Measurements from ENCODE around the gene NHERF2.

Gene NHERF2
- 0.97 to 2.3 reads per million in 2 donors for total RNA-seq

GRCh38 chr16:2026461-2027023, at the start of gene NHERF2:
Gene NHERF2, plus strand, starts transcription at chr16:2026902. Its CDS starts 104 bp downstream, at chr16:2027006.
- DNase-seq, result peak; percentile 38

DNA sequence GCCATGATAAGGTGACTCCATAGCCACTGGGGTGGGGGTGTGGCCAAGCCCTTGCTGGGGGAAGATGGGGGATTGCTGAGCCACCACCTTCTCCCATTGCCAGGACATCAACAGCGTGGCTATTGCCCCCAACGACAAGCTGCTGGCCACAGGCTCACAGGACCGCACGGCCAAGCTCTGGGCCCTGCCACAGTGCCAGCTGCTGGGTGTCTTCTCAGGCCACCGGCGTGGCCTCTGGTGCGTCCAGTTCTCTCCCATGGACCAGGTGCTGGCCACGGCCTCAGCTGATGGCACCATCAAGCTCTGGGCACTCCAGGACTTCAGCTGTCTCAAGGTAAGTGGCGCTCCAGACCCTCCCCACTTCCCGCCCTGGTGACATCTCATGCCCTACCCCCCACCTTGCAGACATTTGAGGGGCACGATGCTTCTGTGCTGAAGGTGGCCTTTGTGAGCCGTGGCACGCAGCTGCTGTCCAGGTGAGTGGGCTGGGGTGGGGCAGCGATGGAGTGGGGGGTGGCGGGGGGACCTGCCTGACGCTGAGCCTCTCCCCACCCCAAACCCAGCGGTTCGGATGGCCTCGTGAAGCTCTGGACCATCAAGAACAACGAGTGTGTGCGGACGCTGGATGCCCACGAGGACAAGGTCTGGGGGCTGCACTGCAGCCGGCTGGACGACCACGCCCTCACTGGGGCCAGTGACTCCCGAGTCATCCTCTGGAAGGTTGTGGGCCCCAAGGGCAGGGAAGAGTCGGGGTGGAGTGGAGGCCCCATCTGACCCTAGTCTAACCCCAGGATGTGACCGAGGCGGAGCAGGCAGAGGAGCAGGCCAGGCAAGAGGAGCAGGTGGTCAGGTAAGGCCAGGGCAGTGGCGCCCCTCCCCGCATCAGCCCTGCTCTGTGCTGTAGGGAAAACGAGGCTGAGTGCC, 49.5 kb upstream of the NHERF2 start:
- no peak for DNase-seq

GRCh38 chr16:1977875-1978268, 48.8 kb upstream of the NHERF2 start:
- no peak for DNase-seq

- no peak for DNase-seq
These were observed 48.1 kb upstream of the NHERF2 start for GRCh38 chr16:1978476-1979120.

GRCh38 chr16:1979271-1980029, 47.3 kb upstream of the NHERF2 start:
- no peak for DNase-seq

DNA sequence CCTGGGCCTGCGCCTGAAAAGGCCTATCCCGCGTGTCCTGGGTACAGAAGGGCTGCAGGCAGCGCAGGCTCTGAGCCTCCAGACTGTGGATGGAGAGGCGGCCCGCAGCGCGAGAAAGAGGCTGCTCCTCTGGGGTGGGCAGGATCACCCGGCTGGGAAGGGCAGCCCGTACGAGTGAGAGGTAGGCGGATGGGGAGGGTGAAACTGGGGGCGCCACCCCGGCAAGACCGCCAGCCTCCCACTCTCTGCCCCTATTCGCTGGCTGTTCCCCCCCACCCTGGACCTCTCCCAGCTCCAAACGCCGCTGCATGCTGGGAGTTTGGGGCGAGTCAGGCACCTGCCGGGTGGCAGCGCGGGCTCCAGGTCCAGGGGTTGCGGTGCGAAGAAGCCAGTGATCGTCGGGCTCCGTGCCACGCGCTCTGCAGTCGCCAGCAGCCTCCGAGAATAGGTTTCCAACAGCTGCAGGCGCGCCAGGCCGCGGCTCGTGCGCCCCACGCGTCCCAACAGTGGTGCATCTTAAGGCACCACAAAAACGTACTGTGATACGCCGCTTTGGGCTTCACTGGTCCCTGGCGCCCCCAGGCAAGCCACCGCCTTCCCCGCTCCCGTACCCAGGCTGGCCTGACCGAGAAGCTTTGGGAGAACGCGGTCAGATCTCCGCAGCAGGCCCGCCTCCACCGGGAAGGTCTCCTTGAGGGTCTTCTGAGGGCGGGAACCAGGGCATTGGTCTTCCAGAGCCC, 46.5 kb upstream of the NHERF2 start:
- DNase-seq, result no peak

GRCh38 chr16:1980770-1981087, 46.0 kb upstream of the NHERF2 start:
- no peak for DNase-seq

DNA sequence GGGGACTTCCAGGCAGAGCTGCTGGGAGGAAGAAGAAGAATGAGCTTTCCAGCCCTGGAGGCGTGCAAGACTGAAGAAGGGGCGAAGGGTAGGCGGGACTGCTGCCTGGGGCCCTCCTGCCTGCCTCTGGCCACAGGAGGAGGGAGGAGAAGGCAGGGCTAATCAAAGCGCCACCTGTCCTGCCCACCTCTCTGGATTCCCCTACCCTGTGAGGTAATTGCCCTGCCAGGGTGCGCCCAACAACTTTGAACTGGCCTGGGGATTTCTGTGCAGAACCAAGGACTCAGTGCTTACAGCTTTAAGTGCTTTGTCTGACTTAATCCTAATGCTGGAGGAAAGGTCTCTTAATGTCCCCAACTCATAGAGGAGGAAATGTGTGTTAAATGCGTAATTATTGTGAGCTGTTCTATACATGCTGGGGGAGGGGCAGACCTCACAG, 45.3 kb upstream of the NHERF2 start, which contains the start of gene NOXO1:
Gene NOXO1 (minus strand): TSS at position 72 of the 439 bp plus-strand sequence. CDS start 290 bp downstream, outside the sequence.
- no peak for DNase-seq

GRCh38 chr16:1982013-1982433, 44.7 kb upstream of the NHERF2 start:
- DNase-seq, result no peak

- DNase-seq, result no peak
These were observed 43.6 kb upstream of the NHERF2 start for GRCh38 chr16:1982991-1983543.

DNA sequence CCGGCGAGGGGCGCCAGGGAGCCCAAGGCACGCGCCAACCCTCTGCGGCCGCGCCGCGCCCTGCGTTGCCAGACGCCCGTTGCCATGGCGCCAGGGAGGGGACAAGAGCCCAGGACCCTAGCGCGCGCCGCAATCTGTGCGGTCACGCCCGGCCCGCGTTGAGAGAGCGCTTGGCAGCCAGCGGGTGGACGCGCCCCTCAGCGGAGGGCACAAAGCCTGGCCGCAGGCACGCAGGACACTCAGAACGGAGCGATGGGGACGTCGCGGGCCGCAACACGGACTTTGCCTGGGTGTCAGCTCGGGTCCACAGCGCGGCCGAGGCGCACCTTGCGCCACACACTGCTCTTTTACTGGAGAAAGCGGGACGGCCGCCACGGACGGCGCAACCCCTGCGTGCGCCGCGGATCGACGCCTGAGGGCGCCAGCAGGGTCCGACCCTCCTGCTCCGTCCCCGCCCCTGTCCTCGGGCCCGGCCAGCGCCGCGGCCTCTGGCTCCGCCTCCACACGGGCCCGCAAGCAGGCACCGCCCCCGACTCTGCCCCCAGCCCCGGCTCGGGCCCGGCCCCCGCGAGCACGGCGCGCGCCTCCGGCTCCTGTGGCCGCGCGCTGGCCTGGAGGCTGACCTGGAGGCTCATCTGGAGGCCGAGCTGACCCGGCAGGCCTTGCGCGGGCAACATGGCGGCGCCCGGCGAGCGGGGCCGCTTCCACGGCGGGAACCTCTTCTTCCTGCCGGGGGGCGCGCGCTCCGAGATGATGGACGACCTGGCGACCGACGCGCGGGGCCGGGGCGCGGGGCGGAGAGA, 43.0 kb upstream of the NHERF2 start, which contains the start of gene GFER:
Gene GFER (plus strand): TSS at position 650 of the 803 bp plus-strand sequence. CDS start 26 bp downstream, at position 676.
- peak; percentile 41 for DNase-seq

DNA sequence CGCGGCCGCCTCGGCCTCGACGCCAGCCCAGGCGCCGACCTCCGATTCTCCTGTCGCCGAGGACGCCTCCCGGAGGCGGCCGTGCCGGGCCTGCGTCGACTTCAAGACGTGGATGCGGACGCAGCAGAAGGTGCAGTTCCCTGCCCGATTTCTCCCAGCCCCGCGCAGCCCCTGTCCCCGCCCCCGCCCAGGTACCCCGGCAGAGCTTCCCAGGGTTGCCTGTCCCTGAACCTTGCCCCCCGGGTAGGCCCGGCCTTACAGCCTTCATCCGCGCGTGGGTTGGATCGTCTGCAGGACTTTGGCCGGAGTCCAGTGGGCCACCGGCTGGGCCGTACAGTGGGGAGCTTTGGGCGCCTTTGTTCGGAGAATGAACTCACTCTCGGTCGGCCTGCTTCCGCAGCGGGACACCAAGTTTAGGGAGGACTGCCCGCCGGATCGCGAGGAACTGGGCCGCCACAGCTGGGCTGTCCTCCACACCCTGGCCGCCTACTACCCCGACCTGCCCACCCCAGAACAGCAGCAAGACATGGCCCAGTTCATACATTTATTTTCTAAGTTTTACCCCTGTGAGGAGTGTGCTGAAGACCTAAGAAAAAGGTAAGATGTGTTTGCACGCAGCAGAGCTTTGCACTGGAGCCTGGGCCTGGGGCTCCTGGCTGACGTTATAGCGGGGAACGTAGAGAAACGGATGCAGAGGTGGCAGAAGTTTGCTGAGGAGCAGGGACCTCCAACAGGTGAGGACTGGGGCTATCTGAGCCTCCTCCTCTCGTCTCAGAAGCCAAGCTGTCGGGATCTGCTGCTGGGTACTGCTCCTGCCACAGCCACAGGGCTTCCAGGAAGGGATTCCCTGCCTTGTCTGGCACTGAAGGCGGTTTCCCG, 42.1 kb upstream of the NHERF2 start:
- DNase-seq, result no peak

GRCh38 chr16:1985466-1986150, 41.1 kb upstream of the NHERF2 start:
- DNase-seq, result no peak

- DNase-seq, result no peak
These were observed 39.5 kb upstream of the NHERF2 start for GRCh38 chr16:1987198-1987597.

GRCh38 chr16:1989209-1990100, 37.2 kb upstream of the NHERF2 start, which contains the start of gene SYNGR3:
Gene SYNGR3, plus strand, starts transcription at chr16:1989970. Its CDS starts 133 bp downstream, at chr16:1990103.
- DNase-seq, result no peak

DNA sequence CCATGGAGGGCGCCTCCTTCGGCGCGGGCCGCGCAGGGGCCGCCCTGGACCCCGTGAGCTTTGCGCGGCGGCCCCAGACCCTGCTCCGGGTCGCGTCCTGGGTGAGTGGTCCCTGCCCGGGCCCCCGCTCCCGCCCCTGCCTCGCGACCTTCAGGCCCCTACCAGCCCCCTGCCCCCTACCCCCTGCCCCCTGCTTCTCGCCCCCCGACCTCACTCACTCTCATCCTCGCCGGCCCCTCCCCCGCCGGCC, 36.7 kb upstream of the NHERF2 start:
- DNase-seq, result no peak

DNA sequence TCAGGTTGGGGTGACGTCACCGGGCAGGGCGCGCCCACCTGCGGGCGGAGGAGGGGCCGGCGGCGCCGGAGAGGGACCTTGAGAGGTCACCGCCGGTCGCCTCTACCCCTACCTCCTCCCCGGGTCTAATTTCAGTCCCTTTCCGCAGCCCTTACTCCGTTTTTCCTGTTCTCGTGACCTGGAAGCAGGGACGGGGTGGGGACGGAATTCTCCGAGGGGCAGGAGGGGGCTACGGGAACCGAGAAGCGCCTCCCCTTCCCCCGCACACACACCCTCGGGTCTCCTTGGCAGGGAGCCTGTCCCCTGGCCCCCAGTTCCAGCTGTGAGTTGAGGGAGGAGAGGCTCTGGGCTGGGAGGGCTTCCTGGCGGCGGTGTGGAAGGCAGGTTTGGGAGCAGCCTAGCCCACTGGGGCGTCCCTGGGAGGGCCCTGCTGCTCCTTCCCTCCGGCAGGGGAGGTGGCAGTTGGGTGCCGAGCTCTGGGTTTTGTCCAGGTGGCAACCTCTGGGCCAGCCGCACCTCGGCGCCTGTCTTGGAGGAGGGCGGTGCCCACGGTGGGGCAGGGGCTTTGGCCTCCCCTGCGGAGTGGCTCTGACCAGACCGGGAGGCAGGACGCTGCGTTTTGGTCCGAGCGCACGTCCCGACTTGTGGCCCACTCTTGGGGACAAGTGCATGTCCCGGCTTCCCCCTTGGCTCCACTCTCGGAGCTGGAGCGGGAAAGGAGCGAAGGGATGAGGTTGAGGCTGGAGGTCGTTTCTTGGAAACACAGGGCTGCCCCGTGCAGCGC, 36.2 kb upstream of the NHERF2 start:
- peak; percentile 22 for DNase-seq
